ENCODE measurements around the gene CDC42EP4.
A peak's percentile ranks its signal among the peaks of the same experiment; 100 is the strongest.
"Not testable (repeated sequence)": the region's sequence is repeated elsewhere in the genome, so short reads cannot be mapped to it uniquely, and the experiment has no call there.

The CDC42EP4 gene

DNA sequence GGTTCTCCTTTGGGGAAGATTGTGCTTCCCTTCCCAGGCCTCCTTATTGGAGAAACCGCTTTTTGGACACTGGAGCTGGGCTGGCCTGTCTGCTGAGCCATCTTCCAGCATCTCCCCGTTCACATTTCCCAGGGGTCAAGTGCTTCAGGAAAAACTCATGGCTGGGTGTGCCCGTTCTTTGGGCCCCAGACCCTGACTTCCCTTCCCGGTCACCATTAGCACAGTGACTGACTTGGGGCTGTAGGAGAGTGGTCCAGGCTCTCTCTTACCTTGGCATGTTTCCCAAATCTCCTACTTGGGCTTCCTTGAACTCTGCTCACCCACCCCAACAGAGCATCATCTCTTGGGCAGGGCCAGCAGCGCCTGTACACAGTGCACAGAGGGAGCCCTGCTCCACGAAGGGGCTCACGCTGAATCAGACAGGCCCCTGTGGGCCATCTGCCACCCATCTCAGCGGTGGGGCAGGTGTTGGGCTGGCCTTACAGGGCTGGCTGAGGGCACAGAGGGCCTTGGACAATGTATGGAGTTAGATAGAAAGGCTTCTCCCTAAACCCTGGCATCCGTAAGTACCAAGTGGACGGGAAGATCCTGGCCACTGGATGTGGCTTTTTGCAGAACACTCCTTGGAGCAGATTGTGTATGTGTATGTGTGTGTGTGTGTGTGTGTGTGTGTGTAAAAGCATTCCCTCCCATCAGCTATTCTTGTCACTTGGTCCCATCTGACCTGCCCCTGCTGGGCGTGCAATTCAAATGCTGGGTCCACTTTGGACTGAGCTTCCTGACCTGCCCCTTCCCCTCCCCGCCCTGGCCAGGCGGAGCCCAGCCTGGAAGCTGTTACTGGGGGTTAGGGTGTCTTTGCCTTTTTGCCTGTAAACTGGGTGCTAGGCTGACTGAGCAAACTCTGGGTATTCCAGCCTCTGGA lies 24.9 kb upstream of the CDC42EP4 start (continued):
- TF ChIP-seq GFI1B (tag by site-specific recombination; IDR thresholded peaks at IDR 0.05) (no peak), ZNF548 (tag by site-specific recombination; IDR thresholded peaks at IDR 0.05) (no peak), GLI4 (tag by site-specific recombination; IDR thresholded peaks at IDR 0.05) (no peak), ZNF600 (tag by site-specific recombination; IDR thresholded peaks at IDR 0.05) (peak; percentile 29; the same call in 1 of the 2 replicates)

DNA sequence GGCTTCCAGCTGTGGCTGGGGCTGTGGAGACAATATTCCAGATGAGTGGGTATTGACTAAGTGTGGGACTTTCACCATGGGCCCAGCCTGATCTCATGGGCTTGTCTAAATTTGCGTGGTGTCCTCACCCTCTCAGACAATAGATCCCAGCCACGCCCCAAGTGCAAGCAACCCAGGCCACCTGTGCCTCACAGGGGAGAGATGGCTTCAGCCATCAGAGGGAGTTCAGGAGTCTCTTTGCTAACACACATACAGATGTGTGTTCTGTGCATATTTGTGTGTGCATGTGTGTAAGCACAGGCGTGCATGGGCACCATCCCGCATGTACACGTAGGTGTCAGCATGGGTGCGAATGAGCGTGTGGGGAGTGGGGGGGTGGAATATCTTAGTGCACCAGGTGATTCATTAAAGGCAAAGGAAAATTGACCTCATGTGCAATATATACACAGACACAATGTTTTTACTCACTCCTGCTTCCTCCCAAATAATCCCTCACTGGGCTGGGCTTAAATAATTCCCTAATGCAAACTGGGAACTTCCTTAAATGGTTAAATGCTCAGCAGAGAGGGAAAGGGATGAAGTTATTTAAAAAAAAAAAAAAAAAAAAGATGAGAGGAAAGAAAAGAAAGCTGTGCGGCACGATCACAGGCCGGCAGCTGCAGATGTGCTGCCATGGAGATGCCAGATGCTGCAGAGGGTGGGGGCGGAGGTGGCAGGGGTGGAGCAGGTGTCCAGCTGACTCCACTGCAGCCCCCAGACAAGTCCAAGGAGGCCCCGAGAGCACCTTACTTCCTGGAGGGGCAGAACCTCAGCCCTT lies 24.0 kb upstream of the CDC42EP4 start:
- no peaks in the 10 kb centered on the region for H3K4me1 ChIP-seq (ENCODE audit: control insufficient read depth, insufficient read depth, low read length)
- no peaks in the 10 kb centered on the region for H3K36me3 ChIP-seq (ENCODE audit: control insufficient read depth in 2 of 2, insufficient read depth in 1 of 2, low read length in 2 of 2)
- TF ChIP-seq KLF1 (tag by site-specific recombination; IDR thresholded peaks at IDR 0.05) (peak; percentile 75), GLI2 (tag by site-specific recombination; IDR thresholded peaks at IDR 0.05; ENCODE audit: borderline replicate concordance, low read depth) (no peak), EGR2 (tag by site-specific recombination; IDR thresholded peaks at IDR 0.05; ENCODE audit: low read depth) (0 out of 2 replicates have a peak, but pooled peaks have one; percentile 37)
- CTCF ChIA-PET: interaction anchor here (0.6 kb wide), 1 partner anchor 86 kb away, joined by 3 read pairs; no protein-coding TSS in a partner anchor
- no peak overlapping the region for H3K4me3 ChIP-seq (ENCODE audit: low read depth, low read length)
- no peaks in the 10 kb centered on the region for H3K9me3 ChIP-seq (ENCODE audit: control insufficient read depth, insufficient read depth, low read depth, low read length)
- POLR2A ChIA-PET: interaction anchor here (0.7 kb wide), 1 partner anchor 9 kb away, joined by 4 read pairs; no protein-coding TSS in a partner anchor
- no peak overlapping the region for H3K27ac ChIP-seq (ENCODE audit: extremely low read depth, low read depth, low read length)

DNA sequence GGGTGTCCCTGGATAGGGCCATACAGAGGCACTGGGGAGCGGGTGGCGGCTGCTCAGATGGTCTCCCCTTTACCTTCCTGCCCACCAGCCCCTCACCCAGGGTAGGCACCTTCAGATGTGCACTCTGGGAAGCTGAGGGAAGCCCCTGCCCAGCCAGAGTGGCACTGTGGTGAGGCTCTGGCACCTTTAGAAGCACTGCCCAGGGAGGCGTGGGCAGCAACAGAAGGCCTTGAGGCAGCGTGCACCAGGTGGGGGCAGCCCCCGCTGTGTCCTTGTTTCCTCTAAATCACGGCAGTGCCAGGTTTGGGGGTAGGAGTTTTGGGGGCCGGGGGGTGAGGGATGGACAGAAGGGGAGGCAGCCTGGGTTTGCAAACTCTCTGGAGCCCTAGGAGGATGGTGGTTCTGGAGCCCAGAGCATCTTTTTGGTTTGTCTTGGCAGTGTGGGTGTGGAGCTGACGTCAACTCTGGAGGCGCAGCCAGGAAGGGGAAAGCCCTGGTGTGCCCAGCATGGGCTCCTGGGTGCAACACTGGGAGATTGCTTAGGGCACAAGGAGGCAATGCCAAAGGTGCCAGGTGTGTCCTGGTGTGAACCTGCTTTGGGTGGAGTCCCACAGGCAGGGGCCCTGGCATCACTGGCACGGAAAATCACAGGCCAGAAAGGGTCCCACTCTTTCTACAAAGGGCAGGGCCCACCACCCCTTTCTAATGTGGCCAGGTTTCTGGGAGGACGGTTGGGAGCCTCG lies 23.1 kb upstream of the CDC42EP4 start:
- H3K9me3 ChIP-seq (ENCODE audit: control insufficient read depth, insufficient read depth, low read depth, low read length): no peaks in the 10 kb centered on the region
- no peaks in the 10 kb centered on the region for H3K4me1 ChIP-seq (ENCODE audit: control insufficient read depth, insufficient read depth, low read length)
- no peaks in the 10 kb centered on the region for H3K36me3 ChIP-seq (ENCODE audit: control insufficient read depth in 2 of 2, insufficient read depth in 1 of 2, low read length in 2 of 2)
- TF ChIP-seq ZNF596 (tag by site-specific recombination; IDR thresholded peaks at IDR 0.05) (no peak), ZNF274 (IDR thresholded peaks at IDR 0.05; ENCODE audit: low read length) (no peak), ZNF274 (tag by site-specific recombination; IDR thresholded peaks at IDR 0.05; ENCODE audit: borderline replicate concordance) (no peak), EGR2 (tag by site-specific recombination; IDR thresholded peaks at IDR 0.05; ENCODE audit: low read depth) (peak; percentile 31; the same call in 1 of the 2 replicates), ZNF529 (tag by site-specific recombination; IDR thresholded peaks at IDR 0.05; ENCODE audit: insufficient replicate concordance) (no peak), ZNF623 (tag by site-specific recombination; IDR thresholded peaks at IDR 0.05) (no peak), ZNF169 (tag by site-specific recombination; IDR thresholded peaks at IDR 0.05) (no peak), ZBTB7A (tag by site-specific recombination; IDR thresholded peaks at IDR 0.05; ENCODE audit: low read depth) (no peak)
- TF ChIP-seq, protein P1, sequence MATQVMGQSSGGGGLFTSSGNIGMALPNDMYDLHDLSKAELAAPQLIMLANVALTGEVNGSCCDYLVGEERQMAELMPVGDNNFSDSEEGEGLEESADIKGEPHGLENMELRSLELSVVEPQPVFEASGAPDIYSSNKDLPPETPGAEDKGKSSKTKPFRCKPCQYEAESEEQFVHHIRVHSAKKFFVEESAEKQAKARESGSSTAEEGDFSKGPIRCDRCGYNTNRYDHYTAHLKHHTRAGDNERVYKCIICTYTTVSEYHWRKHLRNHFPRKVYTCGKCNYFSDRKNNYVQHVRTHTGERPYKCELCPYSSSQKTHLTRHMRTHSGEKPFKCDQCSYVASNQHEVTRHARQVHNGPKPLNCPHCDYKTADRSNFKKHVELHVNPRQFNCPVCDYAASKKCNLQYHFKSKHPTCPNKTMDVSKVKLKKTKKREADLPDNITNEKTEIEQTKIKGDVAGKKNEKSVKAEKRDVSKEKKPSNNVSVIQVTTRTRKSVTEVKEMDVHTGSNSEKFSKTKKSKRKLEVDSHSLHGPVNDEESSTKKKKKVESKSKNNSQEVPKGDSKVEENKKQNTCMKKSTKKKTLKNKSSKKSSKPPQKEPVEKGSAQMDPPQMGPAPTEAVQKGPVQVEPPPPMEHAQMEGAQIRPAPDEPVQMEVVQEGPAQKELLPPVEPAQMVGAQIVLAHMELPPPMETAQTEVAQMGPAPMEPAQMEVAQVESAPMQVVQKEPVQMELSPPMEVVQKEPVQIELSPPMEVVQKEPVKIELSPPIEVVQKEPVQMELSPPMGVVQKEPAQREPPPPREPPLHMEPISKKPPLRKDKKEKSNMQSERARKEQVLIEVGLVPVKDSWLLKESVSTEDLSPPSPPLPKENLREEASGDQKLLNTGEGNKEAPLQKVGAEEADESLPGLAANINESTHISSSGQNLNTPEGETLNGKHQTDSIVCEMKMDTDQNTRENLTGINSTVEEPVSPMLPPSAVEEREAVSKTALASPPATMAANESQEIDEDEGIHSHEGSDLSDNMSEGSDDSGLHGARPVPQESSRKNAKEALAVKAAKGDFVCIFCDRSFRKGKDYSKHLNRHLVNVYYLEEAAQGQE (tag by site-specific recombination; IDR thresholded peaks at IDR 0.05): no peak
- ChIA-PET POLR2A (no interaction called here), CTCF (no interaction called here)
- no peak overlapping the region for H3K27ac ChIP-seq (ENCODE audit: extremely low read depth, low read depth, low read length)
- no peak overlapping the region for H3K4me3 ChIP-seq (ENCODE audit: low read depth, low read length)

DNA sequence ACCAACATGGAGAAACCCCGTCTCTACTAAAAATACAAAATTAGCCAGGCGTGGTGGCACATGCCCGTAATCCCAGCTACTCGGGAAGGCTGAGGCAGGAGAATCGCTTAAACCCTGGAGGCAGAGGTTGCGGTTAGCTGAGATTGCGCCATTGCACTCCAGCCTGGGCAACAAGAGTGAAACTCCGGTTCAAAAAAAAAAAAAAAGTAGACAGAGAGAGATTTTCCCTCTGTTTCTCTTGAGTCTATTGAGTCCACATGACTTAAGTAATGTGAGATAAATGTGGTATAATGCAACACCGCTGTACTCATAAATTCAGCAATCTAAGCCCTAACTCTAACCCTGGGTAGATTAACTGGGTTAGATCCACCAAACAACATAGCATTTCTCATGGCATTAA lies 21.6 kb upstream of the CDC42EP4 start:
- POLR2A ChIA-PET: interaction anchor here (0.6 to 1.2 kb wide), 2 partner anchors 10 to 25 kb away, joined by 3 read pairs; no protein-coding TSS in a partner anchor
- H3K36me3 ChIP-seq (ENCODE audit: control insufficient read depth in 2 of 2, insufficient read depth in 1 of 2, low read length in 2 of 2); H3K27ac ChIP-seq (ENCODE audit: extremely low read depth, low read depth, low read length); H3K4me1 ChIP-seq (ENCODE audit: control insufficient read depth, insufficient read depth, low read length); H3K4me3 ChIP-seq (ENCODE audit: low read depth, low read length); H3K9me3 ChIP-seq (ENCODE audit: control insufficient read depth, insufficient read depth, low read depth, low read length); CTCF ChIA-PET: not testable (repeated sequence)

Measured in HEK293 (cell line).